Suprapubic skin (tissue), 4 donors: Measurements from ENCODE around the gene CLNK. TPM values are rescaled to one million over a fixed set of nuclear protein-coding genes. Genes with fewer than 3 reads are reported as not detected.

ENCODE experiments used
- DNase-seq, 2 donors: peaks; one replicate each; pipeline ENCODE4 v3.0.0-alpha.2; 2019; ENCODE audit warnings: low spot score in 2 of 2
- H3K27ac ChIP-seq: fragments of 200-600 bp; sonication (generic); one replicate; pipeline ENCODE4 v1.5.1; 2019
- H3K27me3 ChIP-seq: fragments of 200-600 bp; sonication (generic); one replicate; pipeline ENCODE4 v1.5.1; 2019
- H3K36me3 ChIP-seq: fragments of 200-600 bp; sonication (generic); one replicate; pipeline ENCODE4 v1.5.1; 2019
- H3K4me1 ChIP-seq: fragments of 200-600 bp; sonication (generic); one replicate; pipeline ENCODE4 v1.5.1; 2019
- H3K4me3 ChIP-seq: fragments of 200-600 bp; sonication (generic); one replicate; pipeline ENCODE4 v1.5.1; 2019; ENCODE audit warnings: mild to moderate bottlenecking
- H3K9me3 ChIP-seq: fragments of 200-600 bp; sonication (generic); one replicate; pipeline ENCODE4 v1.5.1; 2019
- CTCF ChIP-seq, 2 donors: fragments of 200-600 bp in 1 of 2; fragments of 450-650 bp in 1 of 2; sonication (generic) in 1 of 2; IDR thresholded peaks; one replicate each; pipeline ENCODE4 v1.5.1; 2016 to 2019; ENCODE audit warnings: antibody characterized with exemption in 2 of 2, mild to moderate bottlenecking in 1 of 2, moderate library complexity in 1 of 2
- EP300 ChIP-seq: sonication (generic); formaldehyde crosslinking; IDR thresholded peaks from one replicate; pipeline ENCODE4 v1.6.1; 2017; ENCODE audit warnings: antibody characterized with exemption
- POLR2A ChIP-seq, 2 donors: fragments of 450-650 bp; IDR thresholded peaks; one replicate each; pipeline ENCODE4 v1.6.1; 2017; ENCODE audit warnings: antibody characterized with exemption in 2 of 2, mild to moderate bottlenecking in 2 of 2, moderate library complexity in 2 of 2
- POLR2AphosphoS5 ChIP-seq, 3 donors: sonication (generic); formaldehyde crosslinking; IDR thresholded peaks; one replicate each; pipeline ENCODE4 v1.6.1; 2017; ENCODE audit warnings: antibody characterized with exemption in 3 of 3
- WGBS: methylation state at CpG from one replicate; pipeline ENCODE4 v1.1.5; 2018; 5-methylcytosine and 5-hydroxymethylcytosine counted together
- total RNA-seq, 4 donors: library from RNA; depleted of rRNA; stranded (reverse); fragments of >200 nt; gene quantifications; one replicate each; pipeline ENCODE4 v1.1.0, GENCODE V29; 2016

Gene CLNK
- total RNA-seq, 4 donors from 2014 or later: 0.11 to 0.64 (median 0.52) TPM; not detected in 1

DNA sequence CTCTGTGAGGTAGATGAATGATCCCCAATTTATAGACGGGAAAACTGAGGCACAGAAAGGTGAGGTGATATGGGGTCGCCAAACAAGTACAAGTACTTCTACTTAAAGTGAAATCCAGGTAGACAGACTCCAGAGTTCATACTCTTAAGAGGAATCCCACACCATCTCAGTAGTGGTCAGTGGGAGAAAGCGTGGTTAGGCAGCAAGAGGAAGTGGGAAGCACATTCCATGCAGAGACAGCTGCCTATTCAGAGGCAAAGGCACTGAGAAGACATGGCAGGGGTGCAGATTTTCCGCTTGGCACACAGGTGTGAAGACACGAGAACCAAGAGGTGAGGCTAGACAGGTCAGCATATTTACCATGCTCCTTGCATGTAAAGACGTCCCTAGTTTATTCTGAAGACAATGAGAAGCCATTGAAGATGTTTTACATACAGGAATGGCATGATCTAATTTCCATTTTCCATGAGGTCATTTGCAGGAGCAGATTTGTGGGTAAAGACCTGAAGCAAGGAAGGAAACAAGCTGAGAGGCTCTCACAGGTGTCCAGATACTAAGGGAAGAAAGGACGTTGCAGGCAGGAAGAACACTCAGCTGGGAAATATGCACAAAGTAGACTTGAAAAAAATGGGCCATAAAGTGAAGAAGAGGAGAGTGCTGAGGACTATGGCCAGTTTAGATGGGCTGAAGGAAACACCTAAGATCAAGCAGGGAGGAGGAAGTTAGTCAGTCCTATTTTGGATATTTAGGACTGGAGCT lies 17.3 kb upstream of the CLNK start:
- Histone ChIP-seq H3K27me3 (no peaks in the 10 kb centered on the region), H3K4me1 (no peaks in the 10 kb centered on the region), H3K4me3 (no peak overlapping the region), H3K27ac (no peak overlapping the region), H3K9me3 (no peaks in the 10 kb centered on the region), H3K36me3 (no peaks in the 10 kb centered on the region)
- TF ChIP-seq CTCF (IDR thresholded peaks at IDR 0.05): no peak
- TF ChIP-seq EP300: no peak
- no peak for TF ChIP-seq POLR2AphosphoS5 (IDR thresholded peaks at IDR 0.05)
- no peak for TF ChIP-seq POLR2A (IDR thresholded peaks at IDR 0.05)
- no peak for DNase-seq
- WGBS: 72% methylated on average over 7 of the region's 7 CpGs

DNA sequence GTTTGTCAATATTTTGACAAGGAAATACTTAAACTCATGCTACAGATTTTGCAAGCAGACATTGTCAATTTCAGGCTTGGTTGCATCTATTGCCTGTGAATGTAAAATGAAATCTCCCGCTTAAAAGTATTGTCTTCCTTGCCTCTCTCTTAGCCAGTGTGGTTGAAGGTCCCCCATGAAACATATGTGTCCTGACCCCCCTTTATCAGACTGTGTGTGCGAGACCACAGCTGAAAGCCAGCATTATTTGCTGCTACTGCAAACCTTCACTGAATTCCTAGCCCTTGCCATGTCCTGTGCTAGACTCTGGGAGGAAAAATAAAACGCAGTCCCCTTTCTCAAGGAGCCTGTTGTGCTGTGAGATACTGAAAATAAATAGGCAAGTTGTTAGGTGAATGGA lies 16.6 kb upstream of the CLNK start:
- TF ChIP-seq POLR2AphosphoS5 (IDR thresholded peaks at IDR 0.05): no peak
- WGBS: 80% methylated on average over 3 of the region's 3 CpGs
- H3K9me3 ChIP-seq: no peaks in the 10 kb centered on the region
- H3K36me3 ChIP-seq: no peaks in the 10 kb centered on the region
- no peaks in the 10 kb centered on the region for H3K4me1 ChIP-seq
- no peak overlapping the region for H3K4me3 ChIP-seq
- H3K27me3 ChIP-seq: no peaks in the 10 kb centered on the region
- no peak for DNase-seq
- no peak overlapping the region for H3K27ac ChIP-seq

DNA sequence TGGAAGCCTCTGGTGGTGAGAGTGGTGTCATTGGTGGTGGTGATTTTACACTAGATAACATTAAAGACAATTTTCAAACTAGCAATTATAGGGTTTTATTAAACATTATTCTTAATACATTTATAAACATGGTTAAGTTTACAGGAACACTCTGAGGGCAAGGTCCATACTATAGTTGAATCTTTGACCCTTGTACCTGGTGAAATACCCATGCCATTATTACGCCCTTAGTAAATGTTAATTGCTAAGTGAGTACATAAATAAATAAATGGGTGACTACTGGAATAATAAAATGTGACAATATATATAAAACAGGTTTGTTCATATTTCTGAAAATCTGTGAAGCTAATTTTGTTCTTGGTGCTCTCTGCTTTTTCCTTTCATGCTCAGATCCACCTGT lies 13.6 kb upstream of the CLNK start:
- no peak overlapping the region for H3K27ac ChIP-seq
- H3K9me3 ChIP-seq: no peaks in the 10 kb centered on the region
- H3K4me3 ChIP-seq: no peak overlapping the region
- no peak for DNase-seq
- no peaks in the 10 kb centered on the region for H3K27me3 ChIP-seq
- H3K36me3 ChIP-seq: no peaks in the 10 kb centered on the region
- no peaks in the 10 kb centered on the region for H3K4me1 ChIP-seq
- no peak for TF ChIP-seq EP300
- TF ChIP-seq CTCF (IDR thresholded peaks at IDR 0.05): no peak
- no peak for TF ChIP-seq POLR2AphosphoS5 (IDR thresholded peaks at IDR 0.05)
- no peak for TF ChIP-seq POLR2A (IDR thresholded peaks at IDR 0.05)
- WGBS: 100% methylated on average over 1 of the region's 1 CpG

GRCh38 chr4:10697086-10697485 lies 12.5 kb upstream of the CLNK start:
- Histone ChIP-seq H3K4me3 (no peak overlapping the region), H3K4me1 (no peaks in the 10 kb centered on the region), H3K9me3 (no peaks in the 10 kb centered on the region), H3K27me3 (no peaks in the 10 kb centered on the region), H3K27ac (no peak overlapping the region), H3K36me3 (no peaks in the 10 kb centered on the region)
- WGBS: 81% methylated on average over 5 of the region's 5 CpGs
- DNase-seq: no peak
- TF ChIP-seq POLR2A (IDR thresholded peaks at IDR 0.05): no peak
- TF ChIP-seq POLR2AphosphoS5 (IDR thresholded peaks at IDR 0.05): no peak
- TF ChIP-seq CTCF (IDR thresholded peaks at IDR 0.05): no peak

- DNase-seq: no peak
- no peaks in the 10 kb centered on the region for H3K4me1 ChIP-seq
- H3K27me3 ChIP-seq: no peaks in the 10 kb centered on the region
- H3K9me3 ChIP-seq: no peaks in the 10 kb centered on the region
- H3K4me3 ChIP-seq: no peak overlapping the region
- no peaks in the 10 kb centered on the region for H3K36me3 ChIP-seq
- TF ChIP-seq EP300 (no peak), CTCF (IDR thresholded peaks at IDR 0.05) (no peak)
- 100% methylated on average over 4 of the region's 4 CpGs for WGBS
- H3K27ac ChIP-seq: no peak overlapping the region
Observed at GRCh38 chr4:10696253-10696652, 11.7 kb upstream of the CLNK start.

GRCh38 chr4:10694828-10695209 lies 10.3 kb upstream of the CLNK start:
- H3K27me3 ChIP-seq: no peaks in the 10 kb centered on the region
- H3K4me3 ChIP-seq: no peak overlapping the region
- WGBS: 95% methylated on average over 1 of the region's 1 CpG
- H3K9me3 ChIP-seq: no peaks in the 10 kb centered on the region
- H3K27ac ChIP-seq: no peak overlapping the region
- DNase-seq: no peak
- H3K36me3 ChIP-seq: no peaks in the 10 kb centered on the region
- no peaks in the 10 kb centered on the region for H3K4me1 ChIP-seq
- no peak for TF ChIP-seq POLR2A (IDR thresholded peaks at IDR 0.05)
- TF ChIP-seq POLR2AphosphoS5 (IDR thresholded peaks at IDR 0.05): no peak
- no peak for TF ChIP-seq EP300
- TF ChIP-seq CTCF (IDR thresholded peaks at IDR 0.05): no peak
